ENCODE data around the gene DDR1.

Gene DDR1

DNA sequence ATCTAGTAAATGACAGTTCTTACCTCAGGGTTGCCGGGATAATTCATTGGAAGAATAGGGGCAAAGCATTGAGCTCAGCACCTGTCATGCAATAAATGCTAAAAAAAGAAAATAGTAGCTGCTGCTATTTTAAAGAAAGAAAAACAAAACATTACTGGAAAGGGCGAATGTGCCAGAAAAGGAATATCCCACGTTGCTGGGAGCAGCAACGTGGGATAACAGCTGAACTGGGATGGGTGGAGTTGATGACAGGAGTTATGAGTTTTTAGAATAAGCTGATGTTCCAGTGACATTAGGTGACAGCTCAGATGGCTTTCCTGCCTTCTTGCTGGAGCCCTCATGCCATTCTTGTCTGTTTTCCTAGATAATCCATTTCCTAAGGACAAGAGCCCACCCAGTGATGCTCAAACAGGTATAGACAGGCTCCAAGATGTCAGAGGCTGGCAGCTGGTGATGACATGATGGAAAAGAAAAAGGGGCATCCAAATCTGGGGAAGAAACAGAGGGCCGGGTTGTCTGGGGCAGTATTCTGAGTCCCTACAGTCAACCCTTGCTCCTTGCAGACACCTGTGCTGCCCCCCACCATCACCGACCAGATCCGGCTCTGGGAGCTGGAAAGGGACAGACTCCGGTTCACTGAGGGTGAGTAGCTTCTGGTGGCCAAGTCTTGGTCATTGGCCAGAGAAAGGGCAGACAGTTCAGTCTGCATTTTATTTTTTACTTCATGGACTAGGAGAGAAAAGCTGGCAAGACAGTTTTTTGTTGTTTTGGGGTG, 28.6 kb downstream of the DDR1 start:
- CTCF ChIA-PET, result interaction anchor here (0.8 to 4.0 kb wide), 6 partner anchors 16 to 177 kb away, joined by 3 to 23 read pairs (median 4); no protein-coding TSS in a partner anchor
- POLR2A ChIA-PET, result interaction anchor here (1.2 to 1.7 kb wide), 10 partner anchors 9 to 689 kb away, joined by 3 to 10 read pairs (median 4); partner anchors contain the start of gene DDR1

DNA sequence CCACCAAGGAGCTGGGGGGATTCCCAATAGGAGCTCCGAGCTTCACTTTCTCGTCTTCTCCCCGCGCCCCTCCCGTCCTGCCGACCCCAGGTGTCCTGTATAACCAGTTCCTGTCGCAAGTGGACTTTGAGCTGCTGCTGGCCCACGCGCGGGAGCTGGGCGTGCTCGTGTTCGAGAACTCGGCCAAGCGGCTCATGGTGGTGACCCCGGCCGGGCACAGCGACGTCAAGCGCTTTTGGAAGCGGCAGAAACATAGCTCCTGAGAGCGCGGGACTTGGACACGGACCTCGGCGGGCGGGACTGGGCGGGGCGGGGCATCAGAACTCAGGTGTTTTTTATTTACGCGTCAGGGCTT, 29.4 kb downstream of the DDR1 start:
- no peak for DNase-seq (ENCODE audit: extremely low spot score)
- TF ChIP-seq LEF1 (IDR thresholded peaks at IDR 0.05; ENCODE audit: borderline replicate concordance), result no peak
- no peak for TF ChIP-seq ARNT (IDR thresholded peaks at IDR 0.05)
- no peak for TF ChIP-seq TARDBP (IDR thresholded peaks at IDR 0.05)
- no peak for TF ChIP-seq ZNF384 (IDR thresholded peaks at IDR 0.05)
- CTCF ChIA-PET, result interaction anchor here (0.8 to 4.0 kb wide), 9 partner anchors 17 to 176 kb away, joined by 3 to 37 read pairs (median 5); no protein-coding TSS in a partner anchor
- POLR2A ChIA-PET, result interaction anchor here (0.6 to 1.8 kb wide), 18 partner anchors 9 to 689 kb away, joined by 3 to 10 read pairs (median 4); partner anchors contain the start of genes DDR1 and MDC1

More for the DNA sequence above, 28.6 kb downstream of the DDR1 start:
- no peak for DNase-seq (ENCODE audit: extremely low spot score)
- TF ChIP-seq NFRKB (IDR thresholded peaks at IDR 0.05), result no peak
- no peak for TF ChIP-seq FOXA1 (IDR thresholded peaks at IDR 0.05)
- TF ChIP-seq ELF4 (IDR thresholded peaks at IDR 0.05), result no peak

DNA sequence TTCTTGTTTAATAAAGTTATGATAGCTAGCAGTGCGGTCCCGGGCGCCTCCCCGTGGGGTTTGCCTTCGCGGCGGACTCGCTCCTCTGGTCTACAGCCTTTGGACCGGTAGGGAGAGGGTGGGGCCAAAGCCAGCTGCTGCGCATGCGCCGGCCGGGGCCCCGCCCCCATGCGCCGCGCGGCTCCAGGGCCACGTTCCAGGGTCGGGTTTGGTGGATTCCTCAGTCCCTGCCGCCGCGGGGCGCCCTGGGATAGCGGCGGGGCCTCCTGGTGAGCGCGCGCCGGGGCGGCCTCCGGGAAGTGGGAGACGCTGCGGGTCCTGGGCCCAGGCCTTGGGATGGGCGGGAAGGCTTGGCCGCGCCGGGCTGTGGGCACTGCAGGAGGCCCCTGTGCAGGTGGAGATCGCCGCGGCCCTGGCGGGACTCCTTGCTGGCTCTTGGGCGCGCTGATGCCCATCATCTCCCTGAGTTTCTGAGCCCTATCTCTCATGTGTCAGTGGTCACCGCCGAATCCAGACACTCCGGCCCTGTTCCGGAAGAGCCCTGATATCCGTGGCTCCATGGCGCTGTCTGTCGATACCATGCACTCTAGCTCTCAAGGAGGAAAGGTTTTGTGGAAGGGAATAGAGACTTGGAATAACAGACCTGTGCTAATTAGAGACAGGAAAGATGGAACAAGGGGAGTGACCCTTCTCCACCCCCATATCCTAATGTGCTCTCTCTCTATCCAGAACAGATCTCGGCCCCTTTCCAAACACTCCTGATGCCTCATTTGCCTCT, 29.9 kb downstream of the DDR1 start, which contains the start of gene VARS2:
VARS2 (plus strand) TSS at position 163 of the 778 bp plus-strand sequence; CDS start at position 762, 599 bp downstream.
- no peak for TF ChIP-seq FOXK2 (IDR thresholded peaks at IDR 0.05)
- peak; percentile 41; the same call in 1 of the 2 replicates for TF ChIP-seq L3MBTL2 (conservative IDR thresholded peaks at IDR 0.05)
- no peak for TF ChIP-seq TARDBP (IDR thresholded peaks at IDR 0.05)
- TF ChIP-seq NFRKB (IDR thresholded peaks at IDR 0.05), result no peak
- TF ChIP-seq, protein P1, sequence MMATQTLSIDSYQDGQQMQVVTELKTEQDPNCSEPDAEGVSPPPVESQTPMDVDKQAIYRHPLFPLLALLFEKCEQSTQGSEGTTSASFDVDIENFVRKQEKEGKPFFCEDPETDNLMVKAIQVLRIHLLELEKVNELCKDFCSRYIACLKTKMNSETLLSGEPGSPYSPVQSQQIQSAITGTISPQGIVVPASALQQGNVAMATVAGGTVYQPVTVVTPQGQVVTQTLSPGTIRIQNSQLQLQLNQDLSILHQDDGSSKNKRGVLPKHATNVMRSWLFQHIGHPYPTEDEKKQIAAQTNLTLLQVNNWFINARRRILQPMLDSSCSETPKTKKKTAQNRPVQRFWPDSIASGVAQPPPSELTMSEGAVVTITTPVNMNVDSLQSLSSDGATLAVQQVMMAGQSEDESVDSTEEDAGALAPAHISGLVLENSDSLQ (IDR thresholded peaks at IDR 0.05), result no peak
- TF ChIP-seq ZNF384 (IDR thresholded peaks at IDR 0.05), result no peak
- TF ChIP-seq SUZ12 (IDR thresholded peaks at IDR 0.05), result no peak
- TF ChIP-seq FOXA1 (IDR thresholded peaks at IDR 0.05), result no peak
- CTCF ChIA-PET, result interaction anchor here (0.8 to 4.0 kb wide), 10 partner anchors 18 to 175 kb away, joined by 3 to 37 read pairs (median 4); no protein-coding TSS in a partner anchor
- peak; percentile 95 for DNase-seq (ENCODE audit: extremely low spot score)
- POLR2A ChIA-PET, result interaction anchor here (0.6 to 1.8 kb wide), 20 partner anchors 9 to 688 kb away, joined by 3 to 10 read pairs (median 4); partner anchors contain the start of genes DDR1 and MDC1

DNA sequence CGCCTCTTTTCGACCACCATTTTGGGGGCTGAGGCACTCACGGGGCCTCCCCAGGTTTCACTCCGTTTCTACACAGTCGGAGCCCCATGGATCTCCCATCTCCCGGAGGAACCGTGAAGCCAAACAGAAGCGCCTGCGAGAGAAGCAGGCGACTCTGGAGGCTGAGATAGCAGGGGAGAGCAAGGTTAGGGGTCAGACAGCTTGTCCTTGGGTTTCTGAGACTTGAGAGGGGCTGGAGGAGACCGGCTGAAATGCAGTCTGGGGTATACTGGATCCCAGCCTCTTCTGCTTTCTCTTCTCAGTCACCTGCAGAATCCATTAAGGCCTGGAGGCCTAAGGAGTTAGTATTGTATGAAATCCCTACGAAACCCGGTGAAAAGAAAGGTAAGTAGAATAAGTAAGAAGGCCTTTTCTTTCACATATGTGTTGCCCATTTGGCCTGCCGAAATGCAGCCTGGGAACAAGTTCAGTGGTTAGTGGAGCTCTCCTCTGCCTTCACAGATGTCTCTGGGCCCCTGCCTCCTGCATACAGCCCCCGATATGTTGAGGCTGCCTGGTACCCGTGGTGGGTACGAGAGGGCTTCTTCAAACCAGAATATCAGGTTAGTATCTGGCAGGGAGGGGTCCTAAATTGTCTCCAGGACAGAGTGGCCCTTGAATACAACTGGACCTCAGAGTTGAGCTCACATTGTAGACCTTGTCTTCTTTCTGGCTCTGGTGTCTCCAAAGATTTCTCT, 30.7 kb downstream of the DDR1 start:
- CTCF ChIA-PET, result interaction anchor here (0.8 to 4.0 kb wide), 8 partner anchors 33 to 172 kb away, joined by 3 to 37 read pairs (median 5); no protein-coding TSS in a partner anchor
- POLR2A ChIA-PET, result interaction anchor here (1.2 to 1.8 kb wide), 5 partner anchors 11 to 172 kb away, joined by 3 to 7 read pairs (median 5); no protein-coding TSS in a partner anchor
- no peak for DNase-seq (ENCODE audit: extremely low spot score)
- TF ChIP-seq CTBP1 (IDR thresholded peaks at IDR 0.05; ENCODE audit: borderline replicate concordance) (no peak), TARDBP (IDR thresholded peaks at IDR 0.05) (no peak), BHLHE40 (IDR thresholded peaks at IDR 0.05; ENCODE audit: borderline replicate concordance) (no peak), ELF4 (IDR thresholded peaks at IDR 0.05) (no peak), SUZ12 (IDR thresholded peaks at IDR 0.05) (no peak), FOXK2 (IDR thresholded peaks at IDR 0.05) (no peak), LEF1 (IDR thresholded peaks at IDR 0.05; ENCODE audit: borderline replicate concordance) (no peak), FOXM1 (IDR thresholded peaks at IDR 0.05; ENCODE audit: borderline replicate concordance) (no peak), FOXA1 (IDR thresholded peaks at IDR 0.05) (no peak)

DNA sequence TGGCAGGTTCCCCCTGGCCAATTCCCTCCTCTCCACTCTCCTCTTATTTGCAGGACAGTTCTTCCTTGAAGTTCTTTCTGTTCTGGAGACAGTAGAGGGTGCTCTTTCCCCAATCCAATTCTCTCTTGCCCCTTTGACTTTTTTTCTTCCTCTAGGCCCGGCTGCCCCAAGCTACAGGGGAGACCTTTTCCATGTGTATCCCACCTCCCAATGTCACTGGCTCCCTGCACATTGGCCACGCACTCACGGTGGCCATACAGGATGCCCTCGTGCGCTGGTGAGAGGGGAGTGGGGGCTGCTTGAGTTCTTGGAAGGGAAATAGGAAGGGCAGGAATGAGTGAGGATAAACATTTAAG, 31.2 kb downstream of the DDR1 start:
- peak; percentile 71 for DNase-seq (ENCODE audit: extremely low spot score)
- CTCF ChIA-PET, result interaction anchor here (0.7 to 4.0 kb wide), 10 partner anchors 9 to 172 kb away, joined by 3 to 37 read pairs (median 4); no protein-coding TSS in a partner anchor
- TF ChIP-seq FOXM1 (IDR thresholded peaks at IDR 0.05; ENCODE audit: borderline replicate concordance) (no peak), FOXA1 (IDR thresholded peaks at IDR 0.05) (no peak), BHLHE40 (IDR thresholded peaks at IDR 0.05; ENCODE audit: borderline replicate concordance) (no peak), L3MBTL2 (conservative IDR thresholded peaks at IDR 0.05) (no peak), FOXK2 (IDR thresholded peaks at IDR 0.05) (no peak), TARDBP (IDR thresholded peaks at IDR 0.05) (no peak)
- POLR2A ChIA-PET, result interaction anchor here (1.2 kb wide), 2 partner anchors 40 to 163 kb away, joined by 3 to 5 read pairs; no protein-coding TSS in a partner anchor

DNA sequence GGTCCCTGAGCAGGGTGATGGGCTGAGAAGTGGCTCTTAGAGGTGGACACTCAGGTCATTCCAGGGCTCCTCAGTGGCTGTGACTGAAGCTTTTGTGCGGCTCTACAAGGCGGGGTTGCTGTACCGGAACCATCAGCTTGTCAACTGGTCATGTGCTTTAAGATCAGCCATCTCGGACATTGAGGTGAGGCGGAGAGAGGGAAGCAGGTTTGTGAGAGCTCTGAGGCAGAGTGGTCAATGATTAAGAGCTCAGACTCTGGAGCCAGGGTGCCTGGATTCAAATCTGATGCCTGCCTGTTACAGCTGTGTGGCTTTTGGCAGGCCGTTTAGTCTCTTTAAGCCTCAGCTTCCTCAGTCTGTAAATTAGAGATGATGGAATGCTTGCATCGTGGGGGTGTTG, 32.7 kb downstream of the DDR1 start:
- DNase-seq (ENCODE audit: extremely low spot score), result no peak
- POLR2A ChIA-PET, result interaction anchor here (0.6 to 1.1 kb wide), 4 partner anchors 8 to 25 kb away, joined by 3 to 4 read pairs (median 4); no protein-coding TSS in a partner anchor
- TF ChIP-seq FOXK2 (IDR thresholded peaks at IDR 0.05), result no peak
- TF ChIP-seq L3MBTL2 (conservative IDR thresholded peaks at IDR 0.05), result no peak
- no peak for TF ChIP-seq BHLHE40 (IDR thresholded peaks at IDR 0.05; ENCODE audit: borderline replicate concordance)
- no peak for TF ChIP-seq TARDBP (IDR thresholded peaks at IDR 0.05)
- TF ChIP-seq ZNF384 (IDR thresholded peaks at IDR 0.05), result no peak
- TF ChIP-seq ARNT (IDR thresholded peaks at IDR 0.05), result no peak
- no peak for TF ChIP-seq HDGF (IDR thresholded peaks at IDR 0.05; ENCODE audit: borderline replicate concordance)
- no peak for TF ChIP-seq SP1 (IDR thresholded peaks at IDR 0.05)
- TF ChIP-seq, protein P1 (IDR thresholded peaks at IDR 0.05), result no peak
- no peak for TF ChIP-seq NFRKB (IDR thresholded peaks at IDR 0.05)
- no peak for TF ChIP-seq ELF4 (IDR thresholded peaks at IDR 0.05)
- no peak for TF ChIP-seq LEF1 (IDR thresholded peaks at IDR 0.05; ENCODE audit: borderline replicate concordance)
- no peak for TF ChIP-seq FOXA1 (IDR thresholded peaks at IDR 0.05)
- TF ChIP-seq SUZ12 (IDR thresholded peaks at IDR 0.05), result no peak
- TF ChIP-seq CTBP1 (IDR thresholded peaks at IDR 0.05; ENCODE audit: borderline replicate concordance), result no peak
- no peak for TF ChIP-seq FOXM1 (IDR thresholded peaks at IDR 0.05; ENCODE audit: borderline replicate concordance)

More for the DNA sequence above, 32.7 kb downstream of the DDR1 start:
- CTCF ChIA-PET, result no interaction called here
